Psoas muscle (tissue), 8 donors: ENCODE measurements around the gene MYMX. TPM values are rescaled to one million over a fixed set of nuclear protein-coding genes. Genes with fewer than 3 reads are reported as not detected.

Experiments
- ATAC-seq, 4 donors: fragments of 200-7000 bp; cut with Tn5 transposase; one replicate each; pipeline ENCODE4 v1.9.1; 2020; ENCODE audit warnings: moderate library complexity in 3 of 4, mild to moderate bottlenecking in 2 of 4
- DNase-seq, 2 donors: peaks; one replicate each; pipeline ENCODE4 v3.0.0-alpha.2; 2020
- H3K27ac ChIP-seq: fragments of 200-600 bp; one replicate; pipeline ENCODE4 v1.8.0; 2022
- H3K27me3 ChIP-seq, 3 donors: fragments of 200-600 bp in 1 of 3; one replicate each; pipeline versions ENCODE4 v1.6.1 to v1.8.0; 2013 to 2022; ENCODE audit warnings: low read length in 2 of 3, mild to moderate bottlenecking in 2 of 3, moderate library complexity in 1 of 3; ENCODE audit not compliant: insufficient read depth in 3 of 3
- H3K36me3 ChIP-seq, 2 donors: fragments of 200-600 bp in 1 of 2; one replicate each; pipeline versions ENCODE4 v1.6.1 to v1.8.0; 2013 to 2022; ENCODE audit warnings: low read depth in 1 of 2, mild to moderate bottlenecking in 1 of 2, moderate library complexity in 1 of 2; ENCODE audit not compliant: insufficient read depth in 1 of 2
- H3K4me1 ChIP-seq: fragments of 200-600 bp; one replicate; pipeline ENCODE4 v1.8.0; 2022
- H3K4me3 ChIP-seq: fragments of 200-600 bp; one replicate; pipeline ENCODE4 v1.8.0; 2022; ENCODE audit warnings: mild to moderate bottlenecking
- H3K9me3 ChIP-seq: fragments of 200-600 bp; one replicate; pipeline ENCODE4 v1.8.0; 2022
- CTCF ChIP-seq: fragments of 200-600 bp; IDR thresholded peaks from one replicate; pipeline ENCODE4 v1.8.0; 2022; ENCODE audit warnings: antibody characterized with exemption
- WGBS, 3 donors: extraction: QIAGEN DNeasy Blood & Tissue Kit; methylation state at CpG; one replicate each; pipeline versions ENCODE4 v1.1.6 to v1.1.7; 2013; 5-methylcytosine and 5-hydroxymethylcytosine counted together
- intact Hi-C, 2 donors: fragments of 100-400 bp; cut with DNase I; formaldehyde crosslinking; loops; one replicate each; pipeline versions ENCODE4 v1.11.0 to v1.14.2; 2022
- polyA plus RNA-seq, 3 donors: library from polyadenylated mRNA; stranded (reverse); fragments of 200-250 nt; gene quantifications; one replicate each; pipeline ENCODE4 v1.2.3, GENCODE V29; 2013
- total RNA-seq, 4 donors: library from RNA; stranded (reverse); fragmentation: NEBNext Ultra II Directional in 2 of 4; extraction: Animal tissue kit (Norgen Biotek cat#: 25700) in 2 of 4; gene quantifications; one replicate each; pipeline versions ENCODE4 v1.2.1 to v1.2.4, GENCODE V29; 2021 to 2023
- donor health status: healthy with polysubstance abuse.
- donor health status: DM: no; HTN: no; CAD: no; lungs with moderate emphysema.
- donor health status: Bipolar disorder and iron deficiency.
- donor health status: healthy.
- donor health status: DM: yes; HTN: yes; CAD: no.
- donor health status: DM: no; HTN: no; CAD: no.
- donor health status: DM: no; HTN: no; CAD: no.
- donor health status: DM: yes; HTN: yes; CAD: no.

Gene MYMX
- total and polyA plus RNA-seq, 7 donors, result 0.09 to 0.61 (median 0.36) TPM; not detected in 2

GRCh38 chr6:44185953-44186634 is 30.6 kb upstream of the MYMX start:
- Histone ChIP-seq H3K27ac (no peak overlapping the region), H3K4me1 (no peaks in the 10 kb centered on the region), H3K4me3 (no peak overlapping the region), H3K36me3 (no peaks in the 10 kb centered on the region), H3K27me3 (no peaks in the 10 kb centered on the region), H3K9me3 (no peaks in the 10 kb centered on the region)
- TF ChIP-seq CTCF, result no peak
- 52 to 58% (median 57%) methylated on average over 9 of the region's 9 CpGs for WGBS, 3 donors
- DNase-seq (no peak), ATAC-seq (no peak)
- intact Hi-C loops, result loop anchor here in 1 of 2 donors (5.0 kb wide), 1 partner anchor 1861 kb away; no protein-coding TSS in a partner anchor

- H3K4me1 ChIP-seq, result no peaks in the 10 kb centered on the region
- 73 to 78% (median 77%) methylated on average over 7 of the region's 7 CpGs for WGBS, 3 donors
- H3K4me3 ChIP-seq, result no peak overlapping the region
- intact Hi-C loops, result loop anchor here in 1 of 2 donors (5.0 kb wide), 1 partner anchor 1861 kb away; no protein-coding TSS in a partner anchor
- no peaks in the 10 kb centered on the region for H3K9me3 ChIP-seq
- no peak for TF ChIP-seq CTCF
- H3K27ac ChIP-seq, result no peak overlapping the region
- H3K27me3 ChIP-seq, result no peaks in the 10 kb centered on the region
- ATAC-seq, result no peak
- H3K36me3 ChIP-seq, result no peaks in the 10 kb centered on the region
- no peak for DNase-seq
Measured at GRCh38 chr6:44186635-44187025, 30.1 kb upstream of the MYMX start.

GRCh38 chr6:44188819-44189218 is 27.9 kb upstream of the MYMX start:
- H3K9me3 ChIP-seq, result no peaks in the 10 kb centered on the region
- WGBS, 3 donors, result 83 to 85% (median 84%) methylated on average over 2 of the region's 2 CpGs
- TF ChIP-seq CTCF, result no peak
- H3K27me3 ChIP-seq, result no peaks in the 10 kb centered on the region
- ATAC-seq, result no peak
- no peaks in the 10 kb centered on the region for H3K4me1 ChIP-seq
- DNase-seq, result no peak
- no peak overlapping the region for H3K27ac ChIP-seq
- no peaks in the 10 kb centered on the region for H3K36me3 ChIP-seq
- H3K4me3 ChIP-seq, result no peak overlapping the region
- intact Hi-C loops, result loop anchor here in 1 of 2 donors (5.0 kb wide), 1 partner anchor 1858 kb away; no protein-coding TSS in a partner anchor

- H3K36me3 ChIP-seq, result no peaks in the 10 kb centered on the region
- H3K4me1 ChIP-seq, result no peaks in the 10 kb centered on the region
- H3K4me3 ChIP-seq, result no peak overlapping the region
- 61 to 69% (median 63%) methylated on average over 2 of the region's 2 CpGs for WGBS, 3 donors
- DNase-seq (no peak), ATAC-seq (no peak)
- H3K27me3 ChIP-seq, result no peaks in the 10 kb centered on the region
- intact Hi-C loops, result loop anchor here in 1 of 2 donors (5.0 kb wide), 1 partner anchor 1858 kb away; no protein-coding TSS in a partner anchor
- H3K27ac ChIP-seq, result no peak overlapping the region
- no peaks in the 10 kb centered on the region for H3K9me3 ChIP-seq
- TF ChIP-seq CTCF, result no peak
Measured at GRCh38 chr6:44189257-44189656, 27.5 kb upstream of the MYMX start.

GRCh38 chr6:44190715-44191114 is 26.0 kb upstream of the MYMX start:
- H3K4me1 ChIP-seq, result no peaks in the 10 kb centered on the region
- no peaks in the 10 kb centered on the region for H3K27me3 ChIP-seq
- intact Hi-C loops, result no loop called here
- TF ChIP-seq CTCF, result no peak
- no peaks in the 10 kb centered on the region for H3K36me3 ChIP-seq
- no peaks in the 10 kb centered on the region for H3K9me3 ChIP-seq
- no peak overlapping the region for H3K27ac ChIP-seq
- no peak for DNase-seq
- WGBS, 3 donors, result 48 to 60% (median 56%) methylated on average over 2 of the region's 2 CpGs
- no peak for ATAC-seq
- no peak overlapping the region for H3K4me3 ChIP-seq
